ENCODE data around the gene ZFYVE9.

Gene ZFYVE9

GRCh38 chr1:52368383-52369172 is 226.7 kb downstream of the ZFYVE9 start (continued):
- TF ChIP-seq ZBTB11 (tag by site-specific recombination; conservative IDR thresholded peaks at IDR 0.05; ENCODE audit: low read depth) (peak; percentile 37; the same call in 1 of the 2 replicates), ZBTB7A (tag by site-specific recombination; IDR thresholded peaks at IDR 0.05; ENCODE audit: low read depth) (no peak), ZNF404 (tag by site-specific recombination; IDR thresholded peaks at IDR 0.05) (no peak), ZNF830 (tag by site-specific recombination; IDR thresholded peaks at IDR 0.05; ENCODE audit: low read depth) (no peak), ZFHX2 (tag by site-specific recombination; conservative IDR thresholded peaks at IDR 0.05) (no peak), KLF10 (tag by site-specific recombination; IDR thresholded peaks at IDR 0.05) (peak; percentile 48; the same call in 1 of the 2 replicates), REST (tag by site-specific recombination; IDR thresholded peaks at IDR 0.05) (no peak), GFI1B (tag by site-specific recombination; IDR thresholded peaks at IDR 0.05) (no peak), ZNF792 (tag by site-specific recombination; IDR thresholded peaks at IDR 0.05) (no peak), HOXC10 (CRISPR knock-in tag; IDR thresholded peaks at IDR 0.05) (no peak), BCL6B (tag by site-specific recombination; IDR thresholded peaks at IDR 0.05) (no peak), SETDB1 (IDR thresholded peaks at IDR 0.05; ENCODE audit: insufficient read length, low read length) (no peak), ZXDB (tag by site-specific recombination; IDR thresholded peaks at IDR 0.05) (no peak; the same call in 1 of the 2 replicates), PRDM4 (tag by site-specific recombination; IDR thresholded peaks at IDR 0.05) (no peak), ZFP37 (tag by site-specific recombination; IDR thresholded peaks at IDR 0.05) (no peak), ZNF416 (tag by site-specific recombination; IDR thresholded peaks at IDR 0.05) (no peak), ZNF433 (tag by site-specific recombination; IDR thresholded peaks at IDR 0.05; ENCODE audit: low read depth) (no peak), ZNF48 (tag by site-specific recombination; IDR thresholded peaks at IDR 0.05) (no peak), ZNF585B (tag by site-specific recombination; IDR thresholded peaks at IDR 0.05) (no peak), ZNF501 (tag by site-specific recombination; IDR thresholded peaks at IDR 0.05) (no peak), ZSCAN4 (tag by site-specific recombination; IDR thresholded peaks at IDR 0.05) (no peak), RBAK (tag by site-specific recombination; IDR thresholded peaks at IDR 0.05) (no peak), ZNF670 (tag by site-specific recombination; IDR thresholded peaks at IDR 0.05; ENCODE audit: low read depth) (no peak), ZNF624 (tag by site-specific recombination; IDR thresholded peaks at IDR 0.05) (no peak), ZNF776 (tag by site-specific recombination; IDR thresholded peaks at IDR 0.05; ENCODE audit: borderline replicate concordance) (no peak), ZNF292 (tag by site-specific recombination; IDR thresholded peaks at IDR 0.05; ENCODE audit: borderline replicate concordance, low read depth) (no peak), ZNF629 (tag by site-specific recombination; IDR thresholded peaks at IDR 0.05) (no peak; the same call in 1 of the 2 replicates), WT1 (tag by site-specific recombination; IDR thresholded peaks at IDR 0.05) (no peak), ZNF394 (tag by site-specific recombination; IDR thresholded peaks at IDR 0.05; ENCODE audit: borderline replicate concordance) (no peak)

All from HEK293 (cell line).